Measurements from ENCODE around the gene NAA30. TPM values are rescaled to one million over a fixed set of nuclear protein-coding genes. Genes with fewer than 3 reads are reported as not detected.
"Not testable (repeated sequence)": the region's sequence is repeated elsewhere in the genome, so short reads cannot be mapped to it uniquely, and the experiment has no call there.

NAA30 gene
- total RNA-seq: 10 to 100 TPM; 15.6 to 21.4 TPM
- long read RNA-seq, full-length matches to known transcripts: 25 of 43 reads
- long read RNA-seq, partial matches to known transcripts: 10 of 43 reads
- long read RNA-seq, other reads (novel, unspliced or antisense): 8 of 43 reads

DNA sequence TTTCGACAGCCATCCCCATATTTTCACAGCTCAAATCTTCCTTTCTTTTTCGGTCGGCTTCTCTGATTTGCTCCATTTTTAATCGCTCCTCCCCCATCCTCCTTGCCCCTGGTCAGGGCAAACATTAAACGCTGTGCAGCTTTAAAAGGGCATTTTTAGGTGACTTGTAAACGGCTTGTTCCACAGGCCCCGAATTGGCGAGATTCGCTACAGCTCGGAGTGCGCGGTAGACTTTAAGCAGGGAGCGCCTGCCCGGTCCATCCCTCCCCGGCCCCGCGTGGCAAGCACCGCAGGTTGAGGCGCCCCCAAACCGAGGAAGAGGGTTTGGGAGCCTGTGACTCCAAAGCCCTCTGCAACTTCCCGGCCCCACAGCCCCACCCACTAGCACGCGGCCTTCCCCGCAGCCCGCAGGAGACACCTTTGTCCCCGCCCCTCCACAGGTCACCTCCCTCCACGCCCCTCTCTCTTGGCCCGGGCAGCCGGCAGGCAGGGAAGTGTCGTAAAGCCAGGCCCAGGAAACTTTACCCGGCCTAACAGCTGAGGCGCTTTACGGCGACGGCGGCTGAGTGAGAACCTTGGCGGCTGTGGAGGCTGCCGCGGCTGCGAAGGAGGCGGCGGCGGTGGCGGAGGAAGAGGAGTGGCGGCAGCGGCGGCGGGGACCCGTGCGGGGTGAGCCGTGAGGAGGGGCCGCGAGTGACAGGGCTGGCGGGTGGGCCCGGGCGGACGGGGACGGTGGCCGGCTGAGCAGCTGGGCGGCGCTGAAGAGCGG, at the start of gene NAA30:
NAA30 (plus strand) TSS at position 550 of the 769 bp plus-strand sequence. CDS start 372 bp downstream, outside the sequence.
- ATAC-seq: peak; percentile 91
- DNase-seq: peak; percentile 95 to 97
- intact Hi-C loops (cut with DNase I, micrococcal nuclease): no loop called here

DNA sequence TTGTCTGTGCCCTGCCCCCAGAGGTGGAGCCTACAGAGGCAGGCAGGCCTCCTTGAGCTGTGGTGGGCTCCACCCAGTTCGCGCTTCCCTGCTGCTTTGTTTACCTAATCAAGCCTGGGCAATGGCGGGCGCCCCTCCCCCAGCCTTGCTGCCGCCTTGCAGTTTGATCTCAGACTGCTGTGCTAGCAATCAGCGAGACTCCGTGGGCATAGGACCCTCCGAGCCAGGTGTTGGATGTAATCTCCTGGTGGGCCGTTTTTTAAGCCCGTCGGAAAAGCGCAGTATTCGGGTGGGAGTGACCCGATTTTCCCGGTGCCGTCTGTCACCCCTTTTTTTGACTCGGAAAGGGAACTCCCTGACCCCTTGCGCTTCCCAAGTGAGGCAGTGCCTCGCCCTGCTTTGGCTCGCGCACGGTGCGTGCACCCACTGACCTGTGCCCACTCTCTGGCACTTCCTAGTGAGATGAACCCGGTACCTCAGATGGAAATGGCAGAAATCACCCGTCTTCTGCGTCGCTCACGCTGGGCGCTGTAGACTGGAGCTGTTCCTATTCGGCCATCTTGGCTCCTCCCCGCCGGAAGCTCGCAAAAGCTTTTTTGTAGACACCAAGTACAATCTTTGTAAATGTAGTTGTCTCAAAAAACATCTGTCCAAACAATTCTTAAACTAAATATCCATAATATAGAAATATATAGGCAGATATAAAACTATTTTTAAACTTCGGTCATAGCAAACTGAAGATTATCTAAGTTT, 46.7 kb upstream of the NAA30 start:
- ATAC-seq; intact Hi-C loops (cut with DNase I, micrococcal nuclease): not testable (repeated sequence)
- peak in 1 of 2 donors; percentile 9 for DNase-seq

DNA sequence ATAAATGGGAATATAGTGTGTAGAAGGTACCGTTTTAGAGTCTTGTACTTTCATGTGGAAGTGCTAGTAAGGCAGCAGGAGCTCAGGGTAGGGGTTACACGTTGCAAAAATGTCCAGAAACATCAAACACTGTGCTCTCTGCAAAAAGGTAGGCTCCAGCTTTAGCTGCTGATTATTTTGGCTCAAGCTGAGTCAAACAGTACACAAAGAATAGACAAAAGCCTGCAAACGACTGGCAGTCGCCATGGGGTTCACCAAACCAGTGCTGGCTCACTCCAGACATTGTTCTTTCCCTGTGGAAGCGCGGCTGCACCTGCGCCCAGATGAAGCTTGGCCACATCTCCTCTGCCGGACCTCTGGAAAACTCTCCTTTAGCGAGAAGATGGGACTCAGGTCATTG, 45.3 kb upstream of the NAA30 start:
- intact Hi-C loops (cut with DNase I, micrococcal nuclease): no loop called here
- ATAC-seq (no peak), DNase-seq (no peak)

DNA sequence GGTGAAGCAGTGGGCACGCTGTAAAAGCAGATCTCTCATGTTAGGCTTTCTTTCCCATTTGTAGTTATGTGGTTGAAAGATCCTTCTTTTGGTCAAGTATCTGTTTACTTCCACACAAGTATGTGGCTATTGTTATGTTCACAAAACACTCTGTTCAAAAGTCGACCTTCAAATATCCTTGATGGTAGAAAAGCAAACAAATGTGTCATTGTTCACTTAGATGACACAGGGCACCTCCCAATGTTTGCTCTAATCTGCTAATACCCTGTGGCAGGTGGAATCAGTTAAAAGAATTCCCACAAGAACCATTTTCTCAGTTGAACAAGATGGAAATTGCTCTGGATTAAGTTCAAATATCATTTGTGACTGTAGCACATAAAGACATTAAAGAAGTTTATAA, 43.6 kb upstream of the NAA30 start:
- intact Hi-C loops (cut with DNase I, micrococcal nuclease): no loop called here
- ATAC-seq: no peak
- no peak for DNase-seq

DNA sequence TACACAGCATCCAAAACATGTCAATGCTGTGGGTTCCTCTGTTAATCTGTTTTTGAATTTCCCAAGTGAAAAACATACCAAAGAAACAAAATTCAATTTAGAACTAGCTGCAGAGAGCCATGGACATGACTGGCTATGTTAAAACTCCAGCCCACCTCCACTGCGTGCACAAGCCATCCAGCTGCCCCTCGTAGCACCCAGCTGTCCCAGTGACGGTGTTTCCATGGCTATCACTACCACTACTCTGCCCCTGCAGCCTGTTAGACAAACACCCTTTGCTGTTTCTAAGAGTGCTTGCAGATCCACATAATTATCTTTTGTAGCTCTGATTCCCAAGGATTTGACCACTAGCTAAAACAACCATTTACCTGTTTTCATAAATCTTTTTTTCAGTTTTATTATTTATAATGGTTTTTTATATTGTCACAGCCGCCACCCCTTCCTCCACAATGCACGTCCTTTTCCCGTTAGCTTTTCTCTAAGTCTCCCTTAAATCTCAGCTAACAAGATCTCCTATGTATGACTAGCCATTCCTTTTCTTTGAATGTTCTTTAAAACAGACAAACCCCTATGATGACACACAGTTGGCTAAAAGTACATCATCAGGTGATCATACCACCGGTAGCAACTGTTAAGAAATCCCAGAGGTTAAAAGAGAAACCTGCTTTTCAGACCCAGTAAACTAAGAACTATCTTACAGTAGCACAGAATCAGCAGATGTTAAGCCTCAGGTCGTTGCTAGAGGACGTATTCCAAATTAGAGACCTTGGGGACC, 37.8 kb upstream of the NAA30 start:
- intact Hi-C loops (cut with DNase I, micrococcal nuclease): no loop called here
- no peak for ATAC-seq
- DNase-seq: no peak

DNA sequence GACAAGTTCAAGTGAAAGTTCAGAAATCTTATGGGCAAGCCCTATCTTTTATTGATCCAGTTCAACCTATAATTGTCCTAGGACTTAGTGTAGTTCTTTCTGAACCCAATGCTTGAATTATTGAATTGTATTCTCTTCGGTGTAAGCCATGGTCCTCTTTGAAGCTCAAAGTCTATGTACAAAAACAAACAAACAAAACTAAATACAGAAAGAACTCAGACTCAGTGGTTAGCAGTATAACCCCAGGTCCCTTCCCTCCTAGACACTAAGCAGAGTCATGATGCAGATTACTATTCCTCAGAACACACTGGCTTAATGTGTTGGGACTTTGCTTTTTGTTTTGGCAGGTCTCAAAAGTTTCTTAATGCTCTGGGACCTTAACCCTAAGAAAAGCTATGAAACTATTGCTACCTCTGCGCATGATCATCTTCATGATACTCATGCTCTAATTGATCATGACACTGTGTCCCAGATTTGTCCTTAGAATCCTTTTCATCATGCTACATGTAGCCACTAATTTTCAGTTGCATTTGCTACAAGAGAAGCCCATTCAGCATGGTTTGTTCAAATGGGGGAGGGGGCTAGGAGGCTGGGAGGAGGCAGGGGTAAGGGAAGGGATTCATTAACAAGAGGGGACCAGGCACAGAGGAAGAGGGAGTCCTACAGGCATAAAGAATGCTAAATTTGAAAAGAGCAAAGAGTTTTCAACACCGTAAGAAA, 35.1 kb upstream of the NAA30 start:
- intact Hi-C loops (cut with DNase I, micrococcal nuclease): no loop called here
- DNase-seq (no peak), ATAC-seq (no peak)

DNA sequence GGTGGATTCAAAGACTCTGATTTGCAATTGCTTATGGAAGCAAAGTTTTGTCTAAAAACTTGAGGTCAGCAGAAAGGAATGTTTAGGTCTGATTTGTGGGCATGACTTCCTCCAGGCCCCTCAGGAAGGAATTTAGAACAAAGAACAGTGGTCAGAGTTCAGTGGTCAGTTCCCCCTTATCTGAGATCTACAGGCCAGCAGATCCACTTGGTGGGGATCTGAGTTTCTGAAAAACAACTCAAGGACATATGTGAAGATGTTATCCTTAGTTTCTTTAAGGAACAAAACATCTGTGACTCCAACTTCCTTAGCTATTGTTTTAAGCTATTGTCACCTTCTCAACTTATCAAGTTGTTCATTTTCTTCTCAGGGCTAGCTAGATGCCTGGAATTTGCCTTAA, 28.0 kb upstream of the NAA30 start:
- ATAC-seq: no peak
- intact Hi-C loops (cut with DNase I, micrococcal nuclease): no loop called here
- DNase-seq: no peak

DNA sequence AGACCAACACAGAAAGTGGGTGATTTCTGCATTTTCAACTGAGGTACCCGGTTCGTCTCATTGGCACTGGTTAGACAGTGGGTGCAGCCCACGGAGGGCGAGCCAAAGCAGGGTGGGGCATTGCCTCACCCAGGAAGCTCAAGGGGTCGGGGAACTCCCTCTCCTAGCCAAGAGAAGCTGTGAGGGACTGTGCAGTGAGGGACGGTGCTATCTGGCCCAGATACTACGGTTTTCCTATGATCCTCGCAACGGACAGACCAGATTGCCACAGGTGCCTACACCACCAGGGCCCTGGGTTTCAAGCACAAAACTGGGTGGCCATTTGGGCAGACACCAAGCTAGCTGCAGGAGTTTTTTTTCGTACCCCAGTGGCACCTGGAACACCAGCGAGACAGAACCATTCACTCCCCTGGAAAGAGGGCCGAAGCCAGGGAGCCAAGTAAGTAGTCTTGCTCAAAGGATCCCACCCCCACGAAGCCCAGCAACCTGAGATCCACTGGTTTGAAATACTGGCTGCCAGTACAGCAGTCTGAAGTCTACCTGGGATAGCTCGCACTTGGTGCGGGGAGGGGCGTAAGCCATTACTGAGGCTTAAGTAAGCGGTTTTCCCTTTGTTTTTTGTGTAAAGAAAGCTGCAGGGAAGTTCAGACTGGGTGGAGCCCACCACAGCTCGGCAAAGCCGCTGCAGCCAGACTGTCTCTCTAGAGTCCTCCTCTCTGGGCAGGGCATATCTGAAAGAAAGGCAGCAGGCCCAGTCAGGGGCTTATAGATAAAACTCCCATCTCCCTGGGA, 25.5 kb upstream of the NAA30 start:
- intact Hi-C loops (cut with DNase I, micrococcal nuclease): no loop called here
- ATAC-seq: no peak
- DNase-seq: no peak

DNA sequence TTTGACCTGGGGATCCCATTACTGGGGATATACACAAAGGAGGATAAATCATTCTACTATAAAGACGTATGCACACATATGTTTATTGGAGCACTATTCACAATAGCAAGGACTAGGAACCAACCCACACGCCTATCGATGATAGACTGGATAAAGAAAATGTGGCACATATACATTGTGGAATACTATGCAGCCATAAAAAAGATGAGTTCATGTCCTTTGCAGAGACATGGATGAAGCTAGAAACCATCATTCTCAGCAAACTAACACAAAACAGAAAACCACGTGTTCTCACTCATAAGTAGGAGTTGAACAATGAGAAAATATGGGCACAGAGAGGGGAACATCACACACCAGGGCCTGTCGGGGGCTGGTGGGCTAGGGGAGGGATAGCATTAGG, 20.2 kb upstream of the NAA30 start:
- intact Hi-C loops (cut with DNase I, micrococcal nuclease); ATAC-seq; DNase-seq: not testable (repeated sequence)

DNA sequence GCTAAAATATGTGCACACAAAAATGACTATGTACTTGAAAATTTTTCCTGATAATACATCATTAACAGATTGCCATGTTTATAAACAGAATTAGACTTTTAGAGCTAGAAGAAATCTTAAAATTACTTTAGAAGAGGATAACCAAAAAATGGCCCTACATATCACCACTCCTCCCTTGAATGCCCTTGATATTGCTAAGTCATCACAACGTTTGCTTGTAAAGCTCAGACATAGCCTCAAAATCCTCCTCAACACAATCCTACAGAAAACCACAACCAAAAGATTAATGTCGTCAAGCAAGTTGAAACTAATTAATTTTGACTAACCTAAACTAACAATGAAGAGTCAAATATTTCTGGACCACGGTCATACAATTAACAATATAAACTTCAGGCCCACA, 19.4 kb upstream of the NAA30 start:
- intact Hi-C loops (cut with DNase I, micrococcal nuclease): no loop called here
- no peak for DNase-seq
- ATAC-seq: no peak

DNA sequence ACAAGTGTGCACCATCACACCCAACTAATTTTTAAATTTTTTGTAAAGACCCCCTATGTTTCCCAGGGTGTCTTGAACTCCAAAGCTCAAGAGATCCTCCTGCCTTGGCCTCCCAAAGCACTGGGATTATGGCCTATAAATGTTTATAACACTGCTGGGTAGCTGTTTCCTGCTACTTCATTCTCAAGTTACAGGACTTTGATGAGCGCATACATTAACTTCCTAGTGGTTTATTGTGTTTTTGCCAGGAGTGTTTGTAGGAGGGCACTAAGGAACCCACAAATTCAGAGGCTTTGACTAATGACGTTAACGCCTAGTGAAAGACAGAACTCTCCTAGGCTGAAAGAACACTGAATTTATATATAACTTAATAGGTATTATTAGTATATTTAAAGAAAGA, 15.2 kb upstream of the NAA30 start:
- ATAC-seq: no peak
- DNase-seq: no peak
- intact Hi-C loops (cut with DNase I, micrococcal nuclease): no loop called here

DNA sequence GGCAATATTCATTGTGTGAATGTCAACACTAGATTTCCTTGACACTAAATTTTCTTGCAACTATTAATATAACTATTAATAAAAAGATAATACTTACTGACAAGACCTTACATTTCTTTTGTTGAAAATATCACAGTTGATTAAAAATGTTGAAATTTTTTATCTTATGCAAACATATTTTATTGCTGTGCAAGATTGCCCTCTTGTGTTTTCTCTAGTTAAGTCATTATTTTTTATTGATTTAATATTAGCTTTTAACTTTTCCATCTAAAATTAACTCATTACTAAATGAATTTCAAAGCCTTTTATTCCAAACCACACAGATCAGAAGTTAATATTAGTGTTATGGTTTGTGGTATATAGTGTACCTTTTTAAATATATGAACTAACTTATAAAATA, 11.7 kb upstream of the NAA30 start:
- no peak for DNase-seq
- intact Hi-C loops (cut with DNase I, micrococcal nuclease): no loop called here

DNA sequence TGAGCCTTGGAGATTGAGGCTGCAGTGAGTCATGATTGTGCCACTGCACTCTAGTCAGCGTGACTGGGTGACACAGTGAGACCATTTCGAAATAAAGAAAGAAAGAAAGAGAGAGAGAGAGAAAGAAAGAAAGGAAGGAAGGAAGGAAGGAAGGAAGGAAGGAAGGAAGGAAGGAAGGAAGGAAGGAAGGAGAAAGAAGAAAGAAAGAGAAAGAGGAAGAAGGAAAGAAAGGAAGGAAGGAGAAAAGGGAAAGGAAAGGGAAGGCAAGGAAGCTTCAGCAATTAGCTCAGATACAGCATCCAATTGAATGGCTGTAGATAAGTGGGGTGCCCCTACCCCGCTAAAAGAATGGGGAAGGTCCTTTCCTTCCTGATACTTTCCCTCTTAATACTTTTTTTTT, 9.5 kb upstream of the NAA30 start:
- ATAC-seq (no peak), DNase-seq (no peak)
- intact Hi-C loops (cut with DNase I, micrococcal nuclease): no loop called here

More for the DNA sequence above, 11.7 kb upstream of the NAA30 start:
- no peak for ATAC-seq

DNA sequence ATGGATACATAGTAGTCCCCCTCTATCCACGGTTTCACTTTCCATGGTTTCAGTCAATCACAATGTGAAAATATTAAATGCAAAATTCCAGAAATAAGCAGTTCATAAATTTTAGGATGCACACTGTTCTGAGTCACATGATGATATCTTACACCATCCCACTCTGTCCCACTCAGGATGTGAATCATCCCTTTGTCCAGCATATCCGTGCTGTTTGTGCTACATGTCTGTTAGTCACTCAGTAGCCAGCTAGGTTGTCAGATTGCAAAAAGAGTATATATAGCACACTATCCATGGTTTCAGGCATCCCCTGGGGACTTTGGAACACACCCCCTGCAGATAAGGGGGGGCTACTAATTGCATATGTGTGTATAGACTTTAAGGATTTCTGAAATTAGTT, 8.1 kb upstream of the NAA30 start:
- no peak for ATAC-seq
- no peak for DNase-seq
- intact Hi-C loops (cut with DNase I, micrococcal nuclease): no loop called here

DNA sequence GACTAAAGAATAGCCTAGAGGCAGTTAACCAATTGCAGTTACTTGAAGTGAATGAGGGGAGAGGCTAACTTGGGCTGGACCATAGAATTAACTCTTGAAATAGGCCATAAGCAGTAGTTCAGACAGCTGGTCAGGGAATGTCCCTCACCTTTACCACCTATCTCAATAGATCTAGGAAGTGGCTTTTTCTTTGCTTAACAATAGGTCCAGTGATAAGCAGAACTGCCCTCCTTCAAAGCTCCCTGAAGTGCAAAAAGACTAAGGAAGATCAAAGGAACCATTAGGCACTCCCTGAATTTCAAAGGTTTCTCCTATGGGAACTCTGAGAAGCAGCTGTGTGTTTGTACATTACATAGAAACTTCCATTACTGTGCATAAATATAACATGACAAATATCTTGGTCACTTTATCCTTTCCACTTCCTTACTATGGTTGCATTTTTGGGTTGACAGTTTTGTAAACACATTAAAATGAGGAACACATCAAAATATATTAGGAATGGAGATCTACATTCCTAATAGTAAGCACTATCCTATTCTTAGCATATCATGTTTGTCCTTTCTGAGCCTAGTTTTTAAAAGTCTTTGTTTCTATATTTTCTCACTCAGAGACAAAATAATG, 7.2 kb upstream of the NAA30 start:
- intact Hi-C loops (cut with DNase I, micrococcal nuclease): no loop called here
- no peak for DNase-seq
- ATAC-seq: no peak

DNA sequence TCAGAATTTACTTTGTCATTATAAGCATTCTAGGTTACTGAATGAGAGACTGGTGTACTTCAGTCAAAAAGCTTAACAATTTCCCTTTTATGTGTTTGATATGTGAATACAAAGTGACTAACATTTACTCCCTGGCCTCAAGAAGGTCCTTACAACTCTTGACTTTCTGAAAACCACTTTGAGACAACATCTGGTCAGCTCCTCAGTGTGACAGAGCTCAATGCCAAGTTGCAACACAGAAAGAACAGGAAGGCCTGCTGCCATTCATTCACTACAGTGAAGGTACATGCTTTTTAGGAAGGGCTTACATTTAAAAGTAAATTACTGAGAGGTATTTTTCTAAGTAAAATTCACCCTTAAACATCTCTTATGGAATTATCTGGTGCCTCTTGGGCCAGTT, 2.3 kb upstream of the NAA30 start:
- DNase-seq (no peak), ATAC-seq (no peak)
- intact Hi-C loops (cut with DNase I, micrococcal nuclease): no loop called here

DNA sequence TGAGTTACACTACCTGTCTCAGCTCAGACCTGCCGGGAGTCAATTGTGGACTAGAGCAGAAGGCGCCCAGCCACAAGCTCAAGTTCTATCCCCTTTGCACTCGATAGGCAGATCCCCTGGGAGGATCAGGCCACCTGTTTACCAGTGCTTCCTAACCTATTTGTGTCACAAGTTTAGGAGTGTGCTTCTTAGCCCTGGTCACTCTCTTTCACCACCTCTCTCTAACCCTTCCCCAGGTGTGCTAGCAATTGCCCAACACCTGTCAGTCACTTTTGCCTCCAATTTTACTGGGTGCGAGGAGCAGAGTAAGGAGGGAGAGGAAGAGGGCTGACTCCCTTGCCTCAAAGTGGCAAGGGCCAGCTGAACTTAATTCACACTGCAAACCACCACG, 745 bp upstream of the NAA30 start:
- ATAC-seq (peak; percentile 7), DNase-seq (peak; percentile 15 to 31)
- intact Hi-C loops (cut with DNase I, micrococcal nuclease): no loop called here
